AG04450 (cell line): ENCODE results near the gene CNTLN. TPM values are rescaled to one million over a fixed set of nuclear protein-coding genes. Genes with fewer than 3 reads are reported as not detected.

Source experiments
- CTCF ChIA-PET: fragments of 300-600, 350-600 bp; formaldehyde crosslinking; extraction: SDS; loops from one replicate; lab custom pipeline; 2022; ENCODE audit warnings: antibody characterized with exemption, inconsistent platforms; lab: Charles Lee
- POLR2A ChIA-PET: fragments of 350-600 bp; formaldehyde crosslinking; extraction: SDS; loops from one replicate; lab custom pipeline; 2021; ENCODE audit warnings: antibody characterized with exemption, inconsistent platforms; lab: Yijun Ruan, JAX
- DNase-seq: peaks from one replicate; pipeline ENCODE4 v3.0.0-alpha.2; 2011; ENCODE audit warnings: low read depth, low spot score
- H3K27ac ChIP-seq: one replicate; pipeline ENCODE4 v1.5.1; 2012; ENCODE audit warnings: low read depth, low read length, control low read depth
- H3K27me3 ChIP-seq: one replicate; pipeline ENCODE4 v1.6.0; 2012; ENCODE audit warnings: low read length; ENCODE audit not compliant: control insufficient read depth, insufficient read depth
- H3K4me3 ChIP-seq: 2 replicates; pipeline ENCODE4 v1.5.1; 2011; ENCODE audit warnings: mild to moderate bottlenecking, low read depth, low read length, control low read depth
- H3K9me3 ChIP-seq: 2 replicates; pipeline ENCODE4 v1.5.1; 2012; ENCODE audit warnings: low read length; ENCODE audit not compliant: control insufficient read depth, insufficient read depth
- polyA plus RNA-seq: library from polyadenylated mRNA; depleted of rRNA; stranded (reverse); fragments of >200 nt; gene quantifications from 2 replicates; pipeline ENCODE4 v1.2.3, GENCODE V29; 2011
- TF ChIP-seq, protein P1 (sequence below): IDR thresholded peaks from 2 replicates; pipeline ENCODE4 v1.5.1; 2011; ENCODE audit warnings: low read depth, low read length, control low read depth, inconsistent platforms

Gene CNTLN
- polyA plus RNA-seq, 1 experiment, result 11.7 TPM

DNA sequence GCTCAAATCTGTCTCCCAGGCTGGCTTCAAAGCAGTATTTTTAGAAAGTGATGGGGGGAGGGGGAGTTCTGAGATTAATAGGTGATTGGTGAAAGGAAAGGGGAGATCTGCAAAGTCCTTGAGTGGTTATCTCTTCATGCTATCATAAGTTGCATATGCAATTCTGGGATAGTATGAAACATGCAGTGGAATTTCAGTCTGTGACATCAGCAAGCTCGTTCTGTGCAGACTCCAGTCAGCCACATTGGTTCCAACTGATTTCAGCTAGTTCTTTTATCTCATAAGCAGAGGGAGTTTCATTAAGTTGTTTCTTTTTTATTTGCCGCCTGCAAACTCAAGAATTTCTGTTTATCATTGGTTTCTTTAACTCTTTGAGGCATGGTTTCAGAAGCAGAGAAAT, 263.5 kb downstream of the CNTLN start:
- Histone ChIP-seq H3K27me3 (no peaks in the 10 kb centered on the region), H3K9me3 (no peaks in the 10 kb centered on the region), H3K4me3 (no peak overlapping the region), H3K27ac (no peak overlapping the region)
- ChIA-PET CTCF (no interaction called here), POLR2A (interaction anchor here (0.6 kb wide), 1 partner anchor 25 kb away, joined by 3 read pairs; no protein-coding TSS in a partner anchor)
- DNase-seq, result no peak
- TF ChIP-seq, protein P1, sequence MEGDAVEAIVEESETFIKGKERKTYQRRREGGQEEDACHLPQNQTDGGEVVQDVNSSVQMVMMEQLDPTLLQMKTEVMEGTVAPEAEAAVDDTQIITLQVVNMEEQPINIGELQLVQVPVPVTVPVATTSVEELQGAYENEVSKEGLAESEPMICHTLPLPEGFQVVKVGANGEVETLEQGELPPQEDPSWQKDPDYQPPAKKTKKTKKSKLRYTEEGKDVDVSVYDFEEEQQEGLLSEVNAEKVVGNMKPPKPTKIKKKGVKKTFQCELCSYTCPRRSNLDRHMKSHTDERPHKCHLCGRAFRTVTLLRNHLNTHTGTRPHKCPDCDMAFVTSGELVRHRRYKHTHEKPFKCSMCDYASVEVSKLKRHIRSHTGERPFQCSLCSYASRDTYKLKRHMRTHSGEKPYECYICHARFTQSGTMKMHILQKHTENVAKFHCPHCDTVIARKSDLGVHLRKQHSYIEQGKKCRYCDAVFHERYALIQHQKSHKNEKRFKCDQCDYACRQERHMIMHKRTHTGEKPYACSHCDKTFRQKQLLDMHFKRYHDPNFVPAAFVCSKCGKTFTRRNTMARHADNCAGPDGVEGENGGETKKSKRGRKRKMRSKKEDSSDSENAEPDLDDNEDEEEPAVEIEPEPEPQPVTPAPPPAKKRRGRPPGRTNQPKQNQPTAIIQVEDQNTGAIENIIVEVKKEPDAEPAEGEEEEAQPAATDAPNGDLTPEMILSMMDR, result no peak

DNA sequence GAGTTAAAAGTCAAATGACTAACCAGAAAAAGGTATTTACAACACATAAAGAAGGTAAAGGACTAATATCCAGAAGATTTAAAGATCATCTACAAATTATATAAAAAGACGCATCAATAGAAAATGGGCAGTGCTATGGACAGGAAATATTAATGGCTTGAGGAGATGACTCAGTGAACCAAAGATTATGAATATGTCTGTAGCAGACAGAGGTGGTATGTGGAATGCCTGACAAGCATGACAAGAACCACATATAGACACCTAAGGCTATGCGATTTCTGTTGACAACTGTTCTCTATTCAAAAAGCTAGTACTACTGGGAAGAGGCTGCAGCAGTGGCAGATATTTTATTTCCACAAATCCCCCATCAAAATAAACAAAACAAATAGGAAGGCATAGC, 267.0 kb downstream of the CNTLN start:
- Histone ChIP-seq H3K27ac (no peak overlapping the region), H3K9me3 (no peaks in the 10 kb centered on the region), H3K27me3 (no peaks in the 10 kb centered on the region), H3K4me3 (no peak overlapping the region)
- DNase-seq, result no peak
- TF ChIP-seq, protein P1, result no peak
- CTCF ChIA-PET, result interaction anchor here (0.9 to 2.1 kb wide), 6 partner anchors 16 to 338 kb away, joined by 3 to 23 read pairs (median 5); no protein-coding TSS in a partner anchor
- POLR2A ChIA-PET, result no interaction called here

DNA sequence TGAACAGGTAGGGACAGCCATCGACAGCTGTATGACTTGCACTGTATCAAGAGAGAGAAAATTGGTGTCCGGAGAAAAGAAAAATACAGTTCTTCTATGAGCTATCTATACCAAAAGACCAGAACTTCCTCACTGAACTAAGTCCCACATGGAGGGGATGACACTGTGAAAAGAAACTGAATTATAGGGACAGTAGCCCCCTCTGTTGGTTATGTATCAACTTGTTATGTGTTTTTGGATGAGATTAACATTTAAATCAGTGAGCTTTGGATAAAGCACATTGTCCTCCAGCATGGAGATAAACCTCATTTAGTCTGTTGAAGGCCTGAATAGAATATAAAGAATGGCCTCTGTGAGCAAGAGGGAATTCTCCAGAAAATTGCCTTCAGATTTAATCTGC, 267.5 kb downstream of the CNTLN start:
- no peak overlapping the region for H3K27ac ChIP-seq
- no peak overlapping the region for H3K4me3 ChIP-seq
- no peak for DNase-seq
- no peaks in the 10 kb centered on the region for H3K27me3 ChIP-seq
- CTCF ChIA-PET, result interaction anchor here (0.6 to 2.1 kb wide), 7 partner anchors 16 to 339 kb away, joined by 3 to 23 read pairs (median 4); no protein-coding TSS in a partner anchor
- TF ChIP-seq, protein P1, result no peak
- POLR2A ChIA-PET, result no interaction called here
- H3K9me3 ChIP-seq, result no peaks in the 10 kb centered on the region

DNA sequence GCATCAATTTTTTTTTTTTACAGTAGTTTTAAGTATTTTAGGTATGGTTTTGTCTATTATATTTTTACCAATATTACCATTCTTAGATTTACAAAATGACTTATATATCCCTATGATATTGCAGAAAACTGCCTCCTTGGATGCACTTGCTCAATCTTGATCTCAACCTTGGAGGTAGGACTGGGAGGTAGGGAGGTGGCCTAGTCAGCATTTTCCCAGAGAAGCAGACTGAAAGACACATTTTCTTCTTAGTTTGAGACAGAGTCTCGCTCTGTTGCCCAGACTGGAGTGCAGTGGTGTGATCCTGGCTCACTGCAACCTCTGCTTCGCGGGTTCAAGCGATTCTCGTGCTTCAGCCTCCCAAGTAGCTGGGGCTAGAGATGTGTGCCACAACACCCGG, 268.7 kb downstream of the CNTLN start:
- Histone ChIP-seq H3K9me3 (no peaks in the 10 kb centered on the region), H3K27me3 (no peaks in the 10 kb centered on the region), H3K4me3 (no peak overlapping the region), H3K27ac (no peak overlapping the region)
- ChIA-PET CTCF (interaction anchor here (1.0 to 2.1 kb wide), 3 partner anchors 10 to 286 kb away, joined by 3 to 23 read pairs (median 6); no protein-coding TSS in a partner anchor), POLR2A (no interaction called here)
- TF ChIP-seq, protein P1, result no peak
- DNase-seq, result no peak

DNA sequence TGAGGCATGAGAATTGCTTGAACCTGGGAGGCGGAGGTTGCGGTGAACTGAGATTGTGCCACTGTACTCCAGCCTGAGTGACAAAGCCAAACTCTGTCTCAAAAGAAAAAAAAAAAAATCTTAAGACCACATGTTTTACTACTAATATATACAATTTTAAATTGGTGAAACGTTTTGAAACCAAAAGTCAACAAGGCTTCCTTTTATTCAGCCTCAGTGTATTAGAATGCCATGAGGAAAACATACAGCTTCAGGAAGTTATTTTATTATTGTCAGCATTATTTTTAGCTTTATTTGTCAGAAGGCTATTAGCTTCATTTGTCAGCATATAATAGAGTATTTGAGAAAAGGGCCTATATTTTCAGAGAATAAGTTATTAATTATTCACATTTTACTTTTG, 280.1 kb downstream of the CNTLN start:
- Histone ChIP-seq H3K4me3 (no peak overlapping the region), H3K27me3 (no peaks in the 10 kb centered on the region), H3K27ac (no peak overlapping the region), H3K9me3 (no peaks in the 10 kb centered on the region)
- DNase-seq, result no peak
- TF ChIP-seq, protein P1, result no peak
- POLR2A ChIA-PET, result no interaction called here
- CTCF ChIA-PET, result interaction anchor here (0.6 to 1.5 kb wide), 2 partner anchors 28 to 352 kb away, joined by 3 read pairs; no protein-coding TSS in a partner anchor
